Mesenteric fat pad (tissue), 1 donor: ENCODE measurements around the gene SLC7A14. TPM values are rescaled to one million over a fixed set of nuclear protein-coding genes. Genes with fewer than 3 reads are reported as not detected.

Experiments used
- DNase-seq: peaks from one replicate; pipeline ENCODE4 v3.0.0-alpha.2; 2020; ENCODE audit warnings: low spot score
- total RNA-seq: library from RNA; stranded (reverse); fragmentation: NEBNext Ultra II Directional; extraction: Animal tissue kit (Norgen Biotek cat#: 25700); gene quantifications from one replicate; pipeline ENCODE4 v1.2.1, GENCODE V29; 2021
- donor health status: DM: yes; HTN: yes; CAD: no.

The SLC7A14 gene
- total RNA-seq, 1 donor from 2014 or later: not detected

GRCh38 chr3:170431054-170431453 lies 154.8 kb downstream of the SLC7A14 start:
- no peak for DNase-seq

- DNase-seq: no peak
Observed at GRCh38 chr3:170429050-170429449, 156.8 kb downstream of the SLC7A14 start.

DNA sequence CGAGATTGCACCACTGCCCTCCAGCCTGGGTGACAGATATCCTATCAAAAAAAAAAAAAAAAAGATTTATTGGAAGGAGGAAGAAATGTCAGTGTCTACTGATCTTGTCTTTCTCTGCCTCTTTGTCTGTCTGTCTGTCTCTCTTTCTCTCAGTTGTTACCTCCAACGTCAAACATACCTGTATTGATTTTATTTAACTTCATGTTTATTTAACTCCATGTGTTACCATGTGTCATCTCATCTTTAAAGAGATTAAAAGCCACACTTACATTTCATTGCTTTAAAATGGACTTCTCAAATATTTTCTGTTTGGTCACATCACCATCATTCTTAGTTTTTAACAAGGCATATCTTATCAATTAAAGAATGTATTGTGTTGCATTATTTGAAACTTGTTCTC lies 157.8 kb downstream of the SLC7A14 start:
- no peak for DNase-seq

DNA sequence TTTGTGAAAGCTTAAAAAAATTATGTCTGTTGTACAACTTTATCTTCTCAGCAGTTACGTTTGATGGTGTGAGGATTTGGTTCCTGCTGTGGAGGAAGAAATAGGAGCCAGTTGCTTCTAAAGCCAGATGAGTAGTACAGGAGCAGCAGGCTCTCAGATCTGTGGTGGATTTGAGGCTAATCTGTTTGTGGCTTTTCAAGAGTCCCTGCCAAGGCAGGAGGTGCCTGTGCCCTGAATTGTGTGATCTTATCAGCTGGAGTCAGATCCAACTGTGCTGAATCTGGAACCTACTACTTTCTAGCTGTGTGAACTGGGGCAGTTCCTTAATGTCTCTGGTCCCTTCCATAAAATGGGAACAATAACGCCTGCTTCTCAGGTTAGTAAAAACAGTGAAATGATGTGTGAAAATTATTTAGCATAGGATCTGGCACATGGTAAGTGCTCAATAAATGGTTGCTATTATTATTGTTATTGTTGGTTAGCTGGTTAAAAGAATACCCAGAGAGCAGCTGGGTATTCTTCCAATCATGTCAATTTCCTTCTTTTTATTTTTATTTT lies 159.6 kb downstream of the SLC7A14 start:
- DNase-seq: no peak

DNA sequence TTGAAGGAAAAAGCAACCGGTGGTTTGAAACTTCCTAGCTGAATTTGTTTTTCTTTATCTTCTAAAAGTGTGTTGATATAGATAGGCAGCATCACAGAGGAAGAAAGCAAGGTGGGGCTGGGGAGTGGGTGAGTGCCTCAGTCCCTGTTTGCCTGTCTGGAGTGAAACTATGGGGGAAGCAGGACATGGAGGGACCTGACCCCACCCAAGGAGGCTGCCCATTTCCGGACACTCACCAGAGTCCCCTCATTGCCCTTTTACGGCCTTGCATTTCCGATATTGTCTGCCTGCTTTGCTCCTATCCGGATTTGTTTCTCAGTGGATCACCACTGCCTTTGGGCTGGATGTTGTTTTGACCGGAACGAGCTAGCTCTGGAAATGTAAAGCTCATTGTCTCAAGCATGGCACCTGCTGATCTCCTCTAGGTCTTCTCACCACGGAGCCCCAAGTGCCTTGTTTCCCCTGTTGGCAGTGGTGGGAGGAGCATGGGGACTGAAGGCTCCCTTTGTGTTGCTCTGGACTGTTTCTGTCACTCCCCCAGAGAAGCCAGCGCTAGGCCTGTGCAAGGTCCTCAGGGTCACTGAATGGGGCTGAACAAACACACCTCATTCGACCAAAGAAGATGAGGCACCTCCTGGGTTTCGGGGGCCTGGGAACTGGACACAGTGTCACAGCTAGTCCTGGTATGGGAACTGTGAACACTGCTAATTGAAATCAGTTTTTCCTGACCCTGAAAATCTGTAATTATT lies 160.2 kb downstream of the SLC7A14 start:
- no peak for DNase-seq

GRCh38 chr3:170424879-170425278 lies 161.0 kb downstream of the SLC7A14 start:
- DNase-seq: no peak

GRCh38 chr3:170423001-170423615 lies 162.8 kb downstream of the SLC7A14 start:
- no peak for DNase-seq

DNA sequence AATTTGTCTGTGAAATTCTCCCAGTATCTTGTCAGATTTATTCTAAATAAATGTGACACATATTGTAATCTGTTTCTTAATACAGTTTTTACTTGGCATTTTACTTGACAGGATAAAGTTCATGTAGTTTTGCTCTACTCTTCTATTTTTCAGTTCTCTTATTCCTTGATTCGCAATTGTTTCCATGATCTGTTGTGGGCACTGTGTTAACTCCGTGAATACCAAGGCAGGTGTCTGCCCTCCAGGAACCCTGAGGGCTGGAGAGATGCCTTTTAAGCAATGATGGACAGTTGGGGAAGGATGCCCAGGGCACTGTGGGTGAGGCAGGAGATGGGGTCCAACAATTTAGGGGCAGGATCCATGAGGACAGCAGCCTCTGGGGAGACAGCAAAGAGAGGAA lies 164.1 kb downstream of the SLC7A14 start:
- no peak for DNase-seq

GRCh38 chr3:170421111-170421641 lies 164.7 kb downstream of the SLC7A14 start:
- no peak for DNase-seq

- DNase-seq: no peak
Observed at GRCh38 chr3:170420307-170420821, 165.5 kb downstream of the SLC7A14 start.

GRCh38 chr3:170419557-170420087 lies 166.3 kb downstream of the SLC7A14 start:
- no peak for DNase-seq

- DNase-seq: no peak
Observed at GRCh38 chr3:170418422-170419398, 167.2 kb downstream of the SLC7A14 start, which contains the start of gene CLDN11. Gene CLDN11, plus strand, starts transcription at chr3:170418868. Its CDS starts 199 bp downstream, at chr3:170419067.

GRCh38 chr3:170417090-170417489 lies 168.8 kb downstream of the SLC7A14 start:
- no peak for DNase-seq

DNA sequence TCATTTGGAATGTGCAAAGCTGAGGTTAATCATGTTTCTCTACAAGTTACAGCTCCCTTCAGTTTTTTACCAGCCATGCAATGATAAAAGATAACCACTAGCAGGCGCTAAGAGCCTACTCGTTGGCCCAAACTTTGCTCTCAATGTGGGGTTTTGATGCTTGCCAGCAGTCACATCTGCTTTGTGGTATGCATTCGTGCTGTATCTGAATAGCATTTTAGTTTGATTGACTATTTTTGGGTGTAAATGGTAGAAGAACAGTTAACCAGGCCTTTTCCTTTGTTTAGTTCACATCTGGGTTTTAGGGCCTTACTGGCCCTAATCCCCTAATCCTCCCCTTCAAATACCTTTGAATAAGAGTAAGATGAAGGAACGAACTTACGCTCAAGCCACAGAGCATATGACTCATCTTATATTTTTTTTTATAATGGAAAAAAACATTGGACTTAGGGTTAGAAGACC lies 171.6 kb downstream of the SLC7A14 start:
- no peak for DNase-seq

DNA sequence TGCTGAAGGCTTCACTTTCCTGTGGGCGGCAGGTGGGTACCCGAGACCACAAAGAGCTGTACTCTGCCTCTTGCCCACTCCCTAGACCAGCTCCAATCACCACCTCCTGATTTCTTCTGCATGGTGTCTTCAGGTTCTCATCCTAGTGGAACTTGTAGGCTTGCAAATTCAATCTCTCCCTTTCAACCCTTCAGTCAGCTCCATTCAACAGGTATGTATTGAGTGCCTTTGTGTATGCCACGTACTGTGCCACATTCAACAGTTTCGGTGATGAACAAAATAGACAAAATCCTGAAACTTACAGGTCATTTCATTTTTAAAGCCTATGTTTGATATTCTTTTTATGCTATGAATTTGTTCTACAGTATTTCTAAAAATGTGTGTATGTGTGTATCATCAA lies 172.6 kb downstream of the SLC7A14 start:
- no peak for DNase-seq

GRCh38 chr3:170410428-170411029 lies 175.3 kb downstream of the SLC7A14 start:
- no peak for DNase-seq
